HCT116 (cell line): ENCODE data around the gene CCDC116. TPM values are rescaled to one million over a fixed set of nuclear protein-coding genes. Genes with fewer than 3 reads are reported as not detected.
"Not testable (repeated sequence)": the region's sequence is repeated elsewhere in the genome, so short reads cannot be mapped to it uniquely, and the experiment has no call there.

Experiments
- ATAC-seq: fragments of 200-7000 bp; cut with Tn5 transposase; 2 replicates; pipeline ENCODE4 v1.9.1; 2020; ENCODE audit warnings: mild to moderate bottlenecking, moderate library complexity
- BruUV-seq: library from RNA; stranded (reverse); fragments of 400-500 nt; replicated peaks from 2 replicates; lab custom pipeline; 2021; lab: Mats Ljungman, UMichigan
- CTCF ChIA-PET: fragments of 300-600 bp; sonication (Branson Sonifier 250); formaldehyde crosslinking; loops from one replicate; lab custom pipeline; 2021; ENCODE audit warnings: antibody characterized with exemption; lab: Charles Lee
- POLR2A ChIA-PET: fragments of 300-600, 350-600 bp; sonication (Branson Sonifier 250); formaldehyde crosslinking; loops from one replicate; lab custom pipeline; 2021; ENCODE audit warnings: antibody characterized with exemption; lab: Charles Lee
- RAD21 ChIA-PET, 2 experiments: fragments of 300-600 bp; sonication (Branson Sonifier 250); formaldehyde crosslinking; loops; one replicate each; lab custom pipeline; 2023; ENCODE audit warnings: low total read pairs in 2 of 2; ENCODE audit not compliant: uncharacterized antibody in 2 of 2, unreplicated experiment in 2 of 2, low non-redundant PET in 1 of 2; lab: Charles Lee
- DNase-seq: peaks from one replicate; pipeline ENCODE4 v3.0.0-alpha.2; 2010; ENCODE audit warnings: low read depth, low spot score
- H2AFZ ChIP-seq: fragments of 200-600 bp; shearing (Covaris generic), sonication (generic); 2 replicates; pipeline ENCODE4 v1.6.1; 2017; ENCODE audit warnings: low read depth, mixed run types, mixed read lengths, antibody characterized with exemption, low read length; ENCODE audit not compliant: poor library complexity, severe bottlenecking
- H3K27ac ChIP-seq: 2 replicates; pipeline ENCODE4 v1.5.1; 2012; ENCODE audit warnings: low read depth, low read length
- H3K27me3 ChIP-seq: fragments of 200-600 bp; sonication (generic); 2 replicates; pipeline ENCODE4 v1.6.1; 2016; ENCODE audit warnings: mixed run types, low read length, mixed read lengths; ENCODE audit not compliant: insufficient read depth
- H3K36me3 ChIP-seq, 2 experiments: fragments of 200-500 bp in 1 of 2; fragments of 200-600 bp in 1 of 2; sonication (Bioruptor generic) in 1 of 2; sonication (generic) in 1 of 2; 2 replicates each; pipeline versions ENCODE4 v1.5.1 to v1.6.1; 2014 to 2016; ENCODE audit warnings: low read length in 2 of 2, inconsistent platforms in 1 of 2, mixed read lengths in 1 of 2, mixed run types in 1 of 2; ENCODE audit not compliant: insufficient read depth in 2 of 2, control insufficient read depth in 1 of 2
- H3K4me1 ChIP-seq, 2 experiments: fragments of 200-600 bp in 1 of 2; sonication (generic) in 1 of 2; 2 replicates each; pipeline versions ENCODE4 v1.5.1 to v1.6.1; 2012 to 2017; ENCODE audit warnings: low read length in 2 of 2, inconsistent platforms in 1 of 2, mild to moderate bottlenecking in 1 of 2, mixed read lengths in 1 of 2, mixed run types in 1 of 2, moderate library complexity in 1 of 2; ENCODE audit not compliant: insufficient read depth in 2 of 2, control insufficient read depth in 1 of 2
- H3K4me2 ChIP-seq: fragments of 200-600 bp; sonication (generic); 2 replicates; pipeline ENCODE4 v1.6.1; 2017; ENCODE audit warnings: mixed run types, low read length, mixed read lengths
- H3K4me3 ChIP-seq, 2 experiments: fragments of 200-600 bp in 1 of 2; sonication (generic) in 1 of 2; replicated peaks in 1 of 2; 2 replicates each; pipeline ENCODE4 v1.5.1; 2011 to 2016; ENCODE audit warnings: low read length in 2 of 2, control low read depth in 1 of 2, low read depth in 1 of 2, mild to moderate bottlenecking in 1 of 2, mixed read lengths in 1 of 2, mixed run types in 1 of 2
- H3K79me2 ChIP-seq: fragments of 200-600 bp; sonication (generic); 2 replicates; pipeline ENCODE4 v1.6.1; 2017; ENCODE audit warnings: mild to moderate bottlenecking, mixed run types, low read length, moderate library complexity, mixed read lengths; ENCODE audit not compliant: insufficient read depth
- H3K9ac ChIP-seq: fragments of 200-600 bp; sonication (generic); 2 replicates; pipeline ENCODE4 v1.6.1; 2016; ENCODE audit warnings: low read length, mixed read lengths
- H3K9me2 ChIP-seq: fragments of 200-600 bp; sonication (generic), shearing (Covaris generic); 2 replicates; pipeline ENCODE4 v1.6.1; 2017; ENCODE audit warnings: mixed run types, mild to moderate bottlenecking, moderate library complexity; ENCODE audit not compliant: insufficient read depth
- H3K9me3 ChIP-seq, 2 experiments: fragments of 200-500 bp in 1 of 2; fragments of 200-600 bp in 1 of 2; sonication (Bioruptor generic) in 1 of 2; sonication (generic) in 1 of 2; 2 replicates each; pipeline ENCODE4 v1.6.1; 2014 to 2017; ENCODE audit warnings: low read length in 2 of 2, mixed read lengths in 2 of 2, inconsistent platforms in 1 of 2, low read depth in 1 of 2, mild to moderate bottlenecking in 1 of 2, mixed run types in 1 of 2, moderate library complexity in 1 of 2; ENCODE audit not compliant: control insufficient read depth in 1 of 2, insufficient read depth in 1 of 2
- H4K20me1 ChIP-seq: fragments of 200-600 bp; sonication (generic), shearing (Covaris generic); 2 replicates; pipeline ENCODE4 v1.6.1; 2017; ENCODE audit warnings: mixed run types, mild to moderate bottlenecking, moderate library complexity; ENCODE audit not compliant: insufficient read depth
- CBX3 ChIP-seq: IDR thresholded peaks from 2 replicates; pipeline ENCODE4 v1.6.1; 2012; ENCODE audit warnings: low read depth
- CEBPB ChIP-seq: IDR thresholded peaks from 2 replicates; pipeline ENCODE4 v1.6.1; 2012; ENCODE audit warnings: low read depth
- EGR1 ChIP-seq: IDR thresholded peaks from 2 replicates; pipeline ENCODE4 v1.6.1; 2012; ENCODE audit warnings: low read depth
- ELF1 ChIP-seq: IDR thresholded peaks from 2 replicates; pipeline ENCODE4 v1.6.1; 2012; ENCODE audit warnings: low read depth, borderline replicate concordance
- EZH2phosphoT487 ChIP-seq: fragments of 200-600 bp; IDR thresholded peaks from 2 replicates; pipeline ENCODE4 v1.6.1; 2018; ENCODE audit warnings: antibody characterized with exemption, borderline replicate concordance
- MAX ChIP-seq: IDR thresholded peaks from 2 replicates; pipeline ENCODE4 v1.6.1; 2012
- REST ChIP-seq: IDR thresholded peaks from 2 replicates; pipeline ENCODE4 v1.6.1; 2012; ENCODE audit warnings: low read depth
- SP1 ChIP-seq: IDR thresholded peaks from 2 replicates; pipeline ENCODE4 v1.6.1; 2012; ENCODE audit warnings: low read depth
- SRF ChIP-seq: IDR thresholded peaks from 2 replicates; pipeline ENCODE4 v1.6.1; 2012; ENCODE audit warnings: low read depth
- TCF7L2 ChIP-seq: IDR thresholded peaks from 2 replicates; pipeline ENCODE4 v1.7.0; 2011; ENCODE audit warnings: borderline replicate concordance, inconsistent platforms; ENCODE audit not compliant: insufficient read depth, insufficient read length; ENCODE audit errors: extremely low read depth
- intact Hi-C: fragments of 100-400 bp; cut with micrococcal nuclease; formaldehyde crosslinking; loops from 2 replicates; pipeline ENCODE4 v1.10.0; 2022
- total RNA-seq: library from RNA; stranded (reverse); gene quantifications from one replicate; pipeline ENCODE4 v1.2.1, GENCODE V29; 2021; ENCODE audit not compliant: unreplicated experiment

Gene CCDC116
- total RNA-seq, 1 experiment from 2014 or later, result 0.66 TPM

- DNase-seq, result no peak
- no peak for ATAC-seq
- TF ChIP-seq CEBPB, result no peak
- TF ChIP-seq REST, result no peak
- TF ChIP-seq EGR1, result no peak
- TF ChIP-seq CBX3, result no peak
- TF ChIP-seq SP1, result no peak
- TF ChIP-seq SRF, result no peak
- no peak for TF ChIP-seq TCF7L2
- TF ChIP-seq EZH2phosphoT487, result no peak
- TF ChIP-seq MAX, result no peak
- TF ChIP-seq ELF1, result no peak
- no peak overlapping the region for H3K4me3 ChIP-seq
- H3K27me3 ChIP-seq, result no peaks in the 10 kb centered on the region
- H3K79me2 ChIP-seq, result peaks cover 100% of the 10 kb centered on the region
- H2AFZ ChIP-seq, result no peak overlapping the region
- H4K20me1 ChIP-seq, result peaks cover 21% of the 10 kb centered on the region; the same call in 1 of the 2 replicates
- H3K4me2 ChIP-seq, result no peak overlapping the region
- H3K27ac ChIP-seq, result no peak overlapping the region
- H3K9me3 ChIP-seq, result no peaks in the 10 kb centered on the region
- H3K4me1 ChIP-seq, result no peaks in the 10 kb centered on the region
- H3K9ac ChIP-seq, result no peak overlapping the region
- BruUV-seq, result TSS peak; percentile 29
- RAD21 ChIA-PET, result no interaction called here
- peaks cover 11 to 39% of the 10 kb centered on the region in 2 experiments for H3K36me3 ChIP-seq
- CTCF ChIA-PET, result no interaction called here
- POLR2A ChIA-PET, result no interaction called here
- intact Hi-C loops, result no loop called here
- no peaks in the 10 kb centered on the region for H3K9me2 ChIP-seq
These were observed 37.6 kb upstream of the CCDC116 start for GRCh38 chr22:21594865-21595452.

GRCh38 chr22:21596356-21597135 lies 36.0 kb upstream of the CCDC116 start:
- H3K9me3 ChIP-seq, H3K4me3 ChIP-seq, H2AFZ ChIP-seq, BruUV-seq, CTCF ChIA-PET, H3K4me2 ChIP-seq, H3K27me3 ChIP-seq, H3K9me2 ChIP-seq, RAD21 ChIA-PET, ATAC-seq, DNase-seq, H3K27ac ChIP-seq, intact Hi-C loops, H3K9ac ChIP-seq, H3K4me1 ChIP-seq, H4K20me1 ChIP-seq: not testable (repeated sequence)
- POLR2A ChIA-PET, result interaction anchor here (1.2 kb wide), 1 partner anchor 11 kb away, joined by 3 read pairs; no protein-coding TSS in a partner anchor
- H3K36me3 ChIP-seq, result peaks cover 11 to 39% of the 10 kb centered on the region in 2 experiments
- H3K79me2 ChIP-seq, result peaks cover 100% of the 10 kb centered on the region
